A549 (cell line): ENCODE measurements around the gene TAF11L4.

ENCODE experiments used
- CBX2 ChIP-seq: fragments of 200-600 bp; sonication (generic); IDR thresholded peaks from 2 replicates; pipeline ENCODE4 v1.6.1; 2016; ENCODE audit warnings: low read depth, mild to moderate bottlenecking, borderline replicate concordance
- JUN ChIP-seq, 2 experiments: fragments of >200 bp; sonication (Bioruptor Twin); formaldehyde crosslinking; IDR thresholded peaks; 2 replicates in 1 of 2; 3 replicates in 1 of 2; pipeline ENCODE4 v1.6.1; 2016 to 2017
- KDM1A ChIP-seq: fragments of 200-600 bp; sonication (generic); IDR thresholded peaks from 2 replicates; pipeline ENCODE4 v1.6.1; 2016; ENCODE audit warnings: low read depth, mild to moderate bottlenecking
- MAZ ChIP-seq: fragments of 150-350 bp; IDR thresholded peaks from 2 replicates; pipeline ENCODE4 v1.6.1; 2014; ENCODE audit warnings: antibody characterized with exemption, low read depth, low read length, borderline replicate concordance
- MYC ChIP-seq: IDR thresholded peaks from 2 replicates; pipeline ENCODE4 v1.6.1; 2012; ENCODE audit warnings: mild to moderate bottlenecking, inconsistent platforms, low read length, improper control_type of control experiment, borderline replicate concordance
- POLR2A ChIP-seq: IDR thresholded peaks from 2 replicates; pipeline ENCODE4 v1.6.1; 2012; ENCODE audit warnings: mild to moderate bottlenecking, low read length
- POLR2AphosphoS2 ChIP-seq: conservative IDR thresholded peaks from 2 replicates; pipeline ENCODE4 v1.6.1; 2012; ENCODE audit warnings: low read length, improper control_type of control experiment, inconsistent platforms
- RAD21 ChIP-seq, 2 experiments: fragments of >200 bp in 1 of 2; sonication (Bioruptor Twin) in 1 of 2; formaldehyde crosslinking in 1 of 2; IDR thresholded peaks in 1 of 2; conservative IDR thresholded peaks in 1 of 2; 2 replicates in 1 of 2; 3 replicates in 1 of 2; pipeline ENCODE4 v1.6.1; 2012 to 2018; ENCODE audit warnings: inconsistent platforms in 1 of 2
- RFX5 ChIP-seq: fragments of 450-650 bp; IDR thresholded peaks from 2 replicates; pipeline ENCODE4 v1.7.1; 2014; ENCODE audit warnings: antibody characterized with exemption, mild to moderate bottlenecking, moderate library complexity
- TF ChIP-seq, protein P1 (sequence below): fragments of >200 bp; sonication (Bioruptor Twin); formaldehyde crosslinking; IDR thresholded peaks from 3 replicates; pipeline ENCODE4 v1.5.1; 2016
- TF ChIP-seq, protein P2 (sequence below): IDR thresholded peaks from 2 replicates; pipeline ENCODE4 v1.6.1; 2012

DNA sequence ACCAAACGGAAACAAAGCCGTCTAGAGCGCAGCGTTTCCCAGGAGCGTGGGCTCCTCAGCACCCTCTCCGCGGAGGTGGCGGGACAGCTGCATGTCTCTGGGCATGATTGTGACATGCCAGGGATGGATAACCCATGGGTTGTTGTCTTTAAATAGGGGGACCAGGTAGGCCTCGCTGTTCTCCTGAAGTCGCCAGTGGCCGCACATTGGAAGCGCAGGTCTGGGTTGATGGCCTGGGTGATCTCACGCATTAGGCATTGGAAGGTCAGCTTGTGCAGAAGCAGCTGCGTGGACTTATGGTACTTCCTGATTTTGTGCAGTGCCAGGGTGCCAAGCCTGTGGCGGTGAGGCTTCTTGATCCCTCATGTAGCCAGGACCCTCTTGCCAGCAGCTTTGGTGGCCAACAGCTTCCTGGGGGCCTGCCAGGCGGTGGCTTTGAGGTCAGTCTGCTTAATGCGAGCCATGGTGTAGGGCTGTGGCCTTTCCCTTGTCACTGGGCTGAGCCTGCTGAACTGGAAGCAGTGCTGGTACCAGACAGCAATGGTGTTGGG lies 9.8 kb upstream of the TAF11L4 start:
- TF ChIP-seq, protein P1, sequence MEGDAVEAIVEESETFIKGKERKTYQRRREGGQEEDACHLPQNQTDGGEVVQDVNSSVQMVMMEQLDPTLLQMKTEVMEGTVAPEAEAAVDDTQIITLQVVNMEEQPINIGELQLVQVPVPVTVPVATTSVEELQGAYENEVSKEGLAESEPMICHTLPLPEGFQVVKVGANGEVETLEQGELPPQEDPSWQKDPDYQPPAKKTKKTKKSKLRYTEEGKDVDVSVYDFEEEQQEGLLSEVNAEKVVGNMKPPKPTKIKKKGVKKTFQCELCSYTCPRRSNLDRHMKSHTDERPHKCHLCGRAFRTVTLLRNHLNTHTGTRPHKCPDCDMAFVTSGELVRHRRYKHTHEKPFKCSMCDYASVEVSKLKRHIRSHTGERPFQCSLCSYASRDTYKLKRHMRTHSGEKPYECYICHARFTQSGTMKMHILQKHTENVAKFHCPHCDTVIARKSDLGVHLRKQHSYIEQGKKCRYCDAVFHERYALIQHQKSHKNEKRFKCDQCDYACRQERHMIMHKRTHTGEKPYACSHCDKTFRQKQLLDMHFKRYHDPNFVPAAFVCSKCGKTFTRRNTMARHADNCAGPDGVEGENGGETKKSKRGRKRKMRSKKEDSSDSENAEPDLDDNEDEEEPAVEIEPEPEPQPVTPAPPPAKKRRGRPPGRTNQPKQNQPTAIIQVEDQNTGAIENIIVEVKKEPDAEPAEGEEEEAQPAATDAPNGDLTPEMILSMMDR: no peak
- TF ChIP-seq CBX2 (no peak), MAZ (no peak), POLR2AphosphoS2 (no peak), RAD21 (conservative IDR thresholded peaks at IDR 0.05 in 1 of 2, IDR thresholded peaks at IDR 0.05 in 1 of 2) (no peak), MYC (no peak), POLR2A (no peak), JUN (IDR thresholded peaks at IDR 0.05) (no peak), RFX5 (no peak), KDM1A (no peak)
- TF ChIP-seq, protein P2, sequence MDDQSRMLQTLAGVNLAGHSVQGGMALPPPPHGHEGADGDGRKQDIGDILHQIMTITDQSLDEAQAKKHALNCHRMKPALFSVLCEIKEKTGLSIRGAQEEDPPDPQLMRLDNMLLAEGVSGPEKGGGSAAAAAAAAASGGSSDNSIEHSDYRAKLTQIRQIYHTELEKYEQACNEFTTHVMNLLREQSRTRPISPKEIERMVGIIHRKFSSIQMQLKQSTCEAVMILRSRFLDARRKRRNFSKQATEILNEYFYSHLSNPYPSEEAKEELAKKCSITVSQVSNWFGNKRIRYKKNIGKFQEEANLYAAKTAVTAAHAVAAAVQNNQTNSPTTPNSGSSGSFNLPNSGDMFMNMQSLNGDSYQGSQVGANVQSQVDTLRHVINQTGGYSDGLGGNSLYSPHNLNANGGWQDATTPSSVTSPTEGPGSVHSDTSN: no peak
